Measurements from ENCODE around the gene SCNM1. TPM values are rescaled to one million over a fixed set of nuclear protein-coding genes. Genes with fewer than 3 reads are reported as not detected.
"Not testable (repeated sequence)": the region's sequence is repeated elsewhere in the genome, so short reads cannot be mapped to it uniquely, and the experiment has no call there.

The SCNM1 gene
- total RNA-seq, 6 donors from 2014 or later: 8.9 to 50.3 (median 25.9) TPM

DNA sequence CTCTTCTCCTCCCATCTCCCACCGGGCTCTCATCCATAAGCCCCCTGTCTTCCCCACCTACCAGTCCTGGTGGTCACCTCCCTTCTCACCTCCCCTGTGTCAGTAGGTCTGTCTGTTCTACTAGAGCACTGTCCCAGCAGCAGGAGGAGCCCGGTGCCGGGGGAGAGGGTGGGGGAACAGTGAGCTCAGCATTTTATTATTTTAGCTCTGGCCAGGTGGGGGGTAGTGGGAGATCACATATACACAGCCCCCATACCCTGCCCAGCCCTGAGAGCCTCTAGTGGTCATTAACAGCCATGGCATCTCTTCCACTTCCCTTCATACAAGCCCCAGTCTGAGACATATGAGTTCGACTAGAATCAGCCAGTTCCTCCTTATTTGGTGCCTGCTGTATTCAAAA lies 9.9 kb downstream of the SCNM1 start, which contains the start of gene TMOD4:
Gene TMOD4, minus strand, starts transcription at position 119 of the 400 bp plus-strand sequence. CDS start 1,106 bp downstream, outside the sequence.
- DNase-seq (no peak), ATAC-seq (ENCODE audit: low FRiP score in 2 of 2) (peak in 1 of 2 donors; percentile 74)
- TF ChIP-seq POLR2AphosphoS5 (IDR thresholded peaks at IDR 0.05) (no peak), EP300 (IDR thresholded peaks at IDR 0.05) (no peak), POLR2A (IDR thresholded peaks at IDR 0.05) (no peak)
- TF ChIP-seq, protein P1, sequence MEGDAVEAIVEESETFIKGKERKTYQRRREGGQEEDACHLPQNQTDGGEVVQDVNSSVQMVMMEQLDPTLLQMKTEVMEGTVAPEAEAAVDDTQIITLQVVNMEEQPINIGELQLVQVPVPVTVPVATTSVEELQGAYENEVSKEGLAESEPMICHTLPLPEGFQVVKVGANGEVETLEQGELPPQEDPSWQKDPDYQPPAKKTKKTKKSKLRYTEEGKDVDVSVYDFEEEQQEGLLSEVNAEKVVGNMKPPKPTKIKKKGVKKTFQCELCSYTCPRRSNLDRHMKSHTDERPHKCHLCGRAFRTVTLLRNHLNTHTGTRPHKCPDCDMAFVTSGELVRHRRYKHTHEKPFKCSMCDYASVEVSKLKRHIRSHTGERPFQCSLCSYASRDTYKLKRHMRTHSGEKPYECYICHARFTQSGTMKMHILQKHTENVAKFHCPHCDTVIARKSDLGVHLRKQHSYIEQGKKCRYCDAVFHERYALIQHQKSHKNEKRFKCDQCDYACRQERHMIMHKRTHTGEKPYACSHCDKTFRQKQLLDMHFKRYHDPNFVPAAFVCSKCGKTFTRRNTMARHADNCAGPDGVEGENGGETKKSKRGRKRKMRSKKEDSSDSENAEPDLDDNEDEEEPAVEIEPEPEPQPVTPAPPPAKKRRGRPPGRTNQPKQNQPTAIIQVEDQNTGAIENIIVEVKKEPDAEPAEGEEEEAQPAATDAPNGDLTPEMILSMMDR (IDR thresholded peaks at IDR 0.05): peak in 3 of 6 experiments; percentile 26 to 28 (median 26)
- WGBS, 2 donors: 60 to 71% methylated on average over 4 of the region's 4 CpGs
- Histone ChIP-seq H3K9me3 (no peaks in the 10 kb centered on the region), H3K4me1 (no peaks in the 10 kb centered on the region), H3K27ac (no peak within 1 kb of the TSS), H3K27me3 (no peaks in the 10 kb centered on the region), H3K4me3 (no peak within 1 kb of the TSS), H3K36me3 (peaks cover 21 to 86% (median 66%) of the 10 kb centered on the region in 4 donors)

DNA sequence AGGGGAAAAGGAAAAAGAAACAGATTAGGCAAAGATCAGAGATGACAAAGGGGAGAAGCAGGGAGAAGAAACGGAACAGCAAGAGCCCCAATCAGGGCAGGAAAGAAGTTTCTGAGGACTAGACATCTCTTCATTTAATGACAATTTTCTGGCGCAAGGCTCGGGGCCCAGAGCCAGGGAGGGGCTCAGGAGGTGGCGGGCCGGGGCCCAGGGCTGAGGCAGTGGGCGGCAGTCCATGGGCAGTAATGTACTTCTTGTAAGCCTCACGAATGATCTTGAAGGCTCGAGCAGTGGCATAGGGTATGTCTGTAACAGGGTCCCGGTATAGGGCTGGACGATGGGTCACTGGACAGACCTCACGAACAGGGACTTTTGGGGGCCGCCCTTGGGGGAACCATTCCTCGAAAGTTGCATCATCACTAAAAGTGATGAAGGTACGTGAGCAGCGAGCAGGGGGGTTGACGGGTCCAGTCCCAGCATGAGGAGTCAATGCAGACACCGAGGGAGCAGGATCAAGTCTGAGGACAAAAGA lies 10.6 kb downstream of the SCNM1 start:
- no peaks in the 10 kb centered on the region for H3K9me3 ChIP-seq
- peak in 1 of 2 donors; percentile 56 for DNase-seq
- peaks cover 28 to 87% (median 68%) of the 10 kb centered on the region in 4 donors for H3K36me3 ChIP-seq
- TF ChIP-seq EP300 (IDR thresholded peaks at IDR 0.05) (no peak), POLR2AphosphoS5 (IDR thresholded peaks at IDR 0.05) (no peak), POLR2A (IDR thresholded peaks at IDR 0.05) (no peak)
- TF ChIP-seq, protein P1 (IDR thresholded peaks at IDR 0.05): no peak
- H3K27ac ChIP-seq: no peak overlapping the region
- H3K27me3 ChIP-seq: no peaks in the 10 kb centered on the region
- ATAC-seq (ENCODE audit: low FRiP score in 2 of 2): peak in 1 of 2 donors; percentile 23
- H3K4me3 ChIP-seq: no peak overlapping the region
- 94% methylated on average over 17 of the region's 17 CpGs for WGBS, 2 donors
- H3K4me1 ChIP-seq: no peaks in the 10 kb centered on the region

GRCh38 chr1:151184211-151184610 lies 18.3 kb downstream of the SCNM1 start:
- H3K4me3 ChIP-seq: no peak overlapping the region
- H3K27me3 ChIP-seq: no peaks in the 10 kb centered on the region
- peaks cover 10 to 16% (median 13%) of the 10 kb centered on the region in 4 donors for H3K4me1 ChIP-seq
- peak in 1 of 2 donors; percentile 23 for DNase-seq
- H3K9me3 ChIP-seq: no peaks in the 10 kb centered on the region
- WGBS, 2 donors: 92 to 96% methylated on average over 10 of the region's 10 CpGs
- no peak for TF ChIP-seq POLR2A (IDR thresholded peaks at IDR 0.05)
- no peak for TF ChIP-seq EP300 (IDR thresholded peaks at IDR 0.05)
- TF ChIP-seq POLR2AphosphoS5 (IDR thresholded peaks at IDR 0.05): no peak
- TF ChIP-seq, protein P1 (IDR thresholded peaks at IDR 0.05): no peak
- peaks cover 42 to 68% (median 64%) of the 10 kb centered on the region in 4 donors for H3K36me3 ChIP-seq
- no peak for ATAC-seq (ENCODE audit: low FRiP score in 2 of 2)
- no peak overlapping the region for H3K27ac ChIP-seq

DNA sequence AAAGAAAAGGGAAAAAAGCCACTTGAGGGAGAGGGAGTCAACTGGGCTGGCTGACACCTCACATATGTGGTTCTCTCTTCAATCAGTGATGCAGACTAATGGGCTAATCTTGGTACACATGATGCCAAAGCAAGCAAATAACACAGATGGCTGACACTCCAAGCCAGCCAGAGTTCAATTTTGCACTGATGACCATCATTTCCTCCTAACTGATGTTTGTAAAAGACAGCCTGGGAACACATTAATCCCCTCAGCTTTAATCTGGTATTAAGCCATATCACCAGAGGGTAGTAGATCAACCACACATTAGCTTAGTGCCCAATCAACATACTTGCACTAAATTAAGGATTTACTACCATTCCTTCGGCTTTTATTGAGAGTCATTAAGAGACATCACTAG lies 21.3 kb downstream of the SCNM1 start:
- no peaks in the 10 kb centered on the region for H3K9me3 ChIP-seq
- H3K36me3 ChIP-seq: peaks cover 23 to 38% (median 35%) of the 10 kb centered on the region in 4 donors
- TF ChIP-seq, protein P1 (IDR thresholded peaks at IDR 0.05): no peak
- no peak for TF ChIP-seq POLR2AphosphoS5 (IDR thresholded peaks at IDR 0.05)
- TF ChIP-seq EP300 (IDR thresholded peaks at IDR 0.05): no peak
- TF ChIP-seq POLR2A (IDR thresholded peaks at IDR 0.05): no peak
- DNase-seq (no peak), ATAC-seq (ENCODE audit: low FRiP score in 2 of 2) (no peak)
- H3K4me3 ChIP-seq: no peak overlapping the region
- 94% methylated on average over 1 of the region's 1 CpG for WGBS, 2 donors
- H3K4me1 ChIP-seq: peaks cover 12 to 26% (median 16%) of the 10 kb centered on the region in 4 donors
- H3K27ac ChIP-seq: no peak overlapping the region
- H3K27me3 ChIP-seq: no peaks in the 10 kb centered on the region

DNA sequence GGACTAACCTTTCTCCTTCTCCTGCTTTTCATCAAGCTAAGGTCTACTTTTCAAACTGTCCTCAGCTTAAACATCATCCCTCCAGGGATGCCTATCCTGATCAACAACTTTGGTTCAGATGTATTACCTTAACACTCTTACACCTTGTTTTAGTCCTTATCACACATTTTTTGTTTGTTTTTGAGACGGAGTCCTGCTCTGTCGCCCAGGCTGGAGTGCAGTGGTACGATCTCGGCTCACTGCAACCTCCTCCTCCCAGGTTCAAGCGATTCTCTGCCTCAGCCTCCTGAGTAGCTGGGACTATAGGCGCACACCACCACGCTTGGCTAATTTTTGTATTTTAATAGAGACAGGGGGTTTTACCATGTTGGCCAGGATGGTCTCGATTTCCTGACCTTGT lies 22.7 kb downstream of the SCNM1 start:
- Histone ChIP-seq H3K4me1 (peaks cover 12 to 26% (median 16%) of the 10 kb centered on the region in 4 donors), H3K4me3 (peak overlapping the region in 3 of 4 donors; percentile 75 to 88 (median 87)), H3K36me3 (peaks cover 20 to 23% (median 21%) of the 10 kb centered on the region in 4 donors), H3K27ac (peak overlapping the region in 1 of 4 donors; percentile 91)
- not testable (repeated sequence) for ATAC-seq (ENCODE audit: low FRiP score in 2 of 2); H3K27me3 ChIP-seq; H3K9me3 ChIP-seq; DNase-seq
- WGBS, 2 donors: 64 to 70% methylated on average over 8 of the region's 8 CpGs
